Activated naive CD4-positive, alpha-beta T cell (primary cell): Measurements from ENCODE around the gene BIN2.

Experiments
- DNase-seq, 4 experiments: peaks; one replicate each; lab custom pipeline; 2025; lab: John Stamatoyannopoulos, UW

BIN2 gene

GRCh38 chr12:51323966-51324895 lies at the start of gene BIN2:
BIN2 (minus strand) TSS chr12:51324174; CDS start chr12:51324102, 72 bp downstream.
- DNase-seq, result peak in 3 of 4 experiments; percentile 40 to 63 (median 55)

GRCh38 chr12:51373187-51373586 lies 49.2 kb upstream of the BIN2 start:
- DNase-seq, result no peak

- no peak for DNase-seq
These were observed 48.0 kb upstream of the BIN2 start for GRCh38 chr12:51372021-51372420.

- DNase-seq, result no peak
These were observed 47.5 kb upstream of the BIN2 start for GRCh38 chr12:51371295-51371953.

GRCh38 chr12:51370667-51371066 lies 46.7 kb upstream of the BIN2 start:
- no peak for DNase-seq

- DNase-seq, result no peak
These were observed 45.6 kb upstream of the BIN2 start for GRCh38 chr12:51369581-51369980.

GRCh38 chr12:51368640-51369517 lies 44.9 kb upstream of the BIN2 start:
- peak; percentile 41 to 79 (median 54) for DNase-seq

- DNase-seq, result no peak
These were observed 41.3 kb upstream of the BIN2 start for GRCh38 chr12:51365276-51365675.

GRCh38 chr12:51364001-51364400 lies 40.0 kb upstream of the BIN2 start:
- no peak for DNase-seq

- DNase-seq, result no peak
These were observed 38.9 kb upstream of the BIN2 start for GRCh38 chr12:51362747-51363342.

GRCh38 chr12:51362307-51362706 lies 38.3 kb upstream of the BIN2 start:
- no peak for DNase-seq

- no peak for DNase-seq
These were observed 37.4 kb upstream of the BIN2 start for GRCh38 chr12:51361161-51362016.

GRCh38 chr12:51360315-51360714 lies 36.3 kb upstream of the BIN2 start:
- no peak for DNase-seq

- DNase-seq, result no peak
These were observed 35.9 kb upstream of the BIN2 start for GRCh38 chr12:51359851-51360250.

- no peak for DNase-seq
These were observed 34.5 kb upstream of the BIN2 start for GRCh38 chr12:51358496-51358895.

GRCh38 chr12:51357374-51358047 lies 33.5 kb upstream of the BIN2 start:
- no peak for DNase-seq

- peak in 1 of 4 experiments; percentile 3 for DNase-seq
These were observed 28.0 kb upstream of the BIN2 start for GRCh38 chr12:51351913-51352532.

GRCh38 chr12:51349026-51349425 lies 25.1 kb upstream of the BIN2 start:
- DNase-seq, result no peak

- DNase-seq, result no peak
These were observed 24.1 kb upstream of the BIN2 start for GRCh38 chr12:51348116-51348515.

- no peak for DNase-seq
These were observed 22.6 kb upstream of the BIN2 start, which contains the start of gene CELA1 for GRCh38 chr12:51346581-51346980. CELA1 (minus strand) TSS chr12:51346679; CDS start chr12:51346638, 41 bp downstream.
